HepG2 (cell line): ENCODE data around the gene MVP. TPM values are rescaled to one million over a fixed set of nuclear protein-coding genes. Genes with fewer than 3 reads are reported as not detected.
A peak's percentile ranks its signal among the peaks of the same experiment; 100 is the strongest.

Experiments
- ATRX ChIP-seq: sonication (generic); formaldehyde crosslinking; IDR thresholded peaks from 2 replicates; pipeline ENCODE4 v1.4.0; 2020; ENCODE audit warnings: missing genetic modification reagents, borderline replicate concordance
- CENPT ChIP-seq: sonication (generic); formaldehyde crosslinking; IDR thresholded peaks from 2 replicates; pipeline ENCODE4 v1.8.0; 2022; ENCODE audit warnings: low read depth, mild to moderate bottlenecking, moderate library complexity, missing genetic modification reagents
- CREB1 ChIP-seq, 2 experiments: fragments of 450-650 bp in 1 of 2; IDR thresholded peaks; 2 replicates each; pipeline ENCODE4 v1.6.1; 2016 to 2017; ENCODE audit warnings: control low read depth in 1 of 2, mild to moderate bottlenecking in 1 of 2, missing compliant biosample characterization in 1 of 2, missing genetic modification characterization in 1 of 2
- DMAP1 ChIP-seq: IDR thresholded peaks from 2 replicates; pipeline ENCODE4 v1.6.1; 2016
- FOXC1 ChIP-seq: sonication (generic); formaldehyde crosslinking; IDR thresholded peaks from 2 replicates; pipeline ENCODE4 v1.8.0; 2022; ENCODE audit warnings: mild to moderate bottlenecking, missing genetic modification reagents, borderline replicate concordance
- HDAC2 ChIP-seq: sonication (generic); formaldehyde crosslinking; IDR thresholded peaks from 2 replicates; pipeline ENCODE4 v1.4.0; 2020; ENCODE audit warnings: missing genetic modification reagents
- KLF15 ChIP-seq: sonication (generic); formaldehyde crosslinking; IDR thresholded peaks from 2 replicates; pipeline ENCODE4 v1.8.1; 2023; ENCODE audit warnings: borderline replicate concordance, mild to moderate bottlenecking, inconsistent platforms, missing genetic modification reagents, mixed read lengths
- MED1 ChIP-seq: sonication (generic); formaldehyde crosslinking; IDR thresholded peaks from 2 replicates; pipeline ENCODE4 v1.4.0; 2020; ENCODE audit warnings: missing genetic modification reagents
- NR1H2 ChIP-seq: sonication (generic); formaldehyde crosslinking; IDR thresholded peaks from 2 replicates; pipeline ENCODE4 v1.8.1; 2022; ENCODE audit warnings: low read depth, missing genetic modification reagents, borderline replicate concordance
- PAF1 ChIP-seq: IDR thresholded peaks from 2 replicates; pipeline ENCODE4 v1.6.1; 2016; ENCODE audit warnings: missing genetic modification reagents, missing compliant biosample characterization
- RBAK ChIP-seq: sonication (generic); formaldehyde crosslinking; IDR thresholded peaks from 2 replicates; pipeline ENCODE4 v1.5.1; 2020; ENCODE audit warnings: mild to moderate bottlenecking, missing genetic modification reagents
- TBX2 ChIP-seq: sonication (generic); formaldehyde crosslinking; IDR thresholded peaks from 2 replicates; pipeline ENCODE4 v1.5.0; 2020; ENCODE audit warnings: missing genetic modification reagents, mild to moderate bottlenecking, borderline replicate concordance
- ZMAT3 ChIP-seq: sonication (generic); formaldehyde crosslinking; conservative IDR thresholded peaks from 2 replicates; pipeline ENCODE4 v1.7.0; 2021; ENCODE audit warnings: missing genetic modification reagents
- ZNF20 ChIP-seq: sonication (generic); formaldehyde crosslinking; IDR thresholded peaks from 2 replicates; pipeline ENCODE4 v1.4.0; 2020; ENCODE audit warnings: mild to moderate bottlenecking, moderate library complexity, missing genetic modification reagents
- ZNF333 ChIP-seq: sonication (generic); formaldehyde crosslinking; IDR thresholded peaks from 2 replicates; pipeline ENCODE4 v1.4.0; 2020; ENCODE audit warnings: mild to moderate bottlenecking, missing genetic modification reagents, borderline replicate concordance
- ZNF772 ChIP-seq: sonication (generic); formaldehyde crosslinking; IDR thresholded peaks from 2 replicates; pipeline ENCODE4 v1.5.0; 2020; ENCODE audit warnings: mild to moderate bottlenecking, missing genetic modification reagents
- ZNF788 ChIP-seq: sonication (generic); formaldehyde crosslinking; IDR thresholded peaks from 2 replicates; pipeline ENCODE4 v1.5.0; 2020; ENCODE audit warnings: mild to moderate bottlenecking, missing genetic modification reagents, borderline replicate concordance
- polyA plus RNA-seq, 8 experiments: library from polyadenylated mRNA; depleted of rRNA in 3 of 8; stranded (reverse) in 7 of 8; unstranded in 1 of 8; fragments of >200 nt; fragmentation: Illumina TruSeq in 4 of 8; extraction: Trizol in 4 of 8; gene quantifications; 2 replicates each; pipeline versions ENCODE4 v1.2.1 to v1.2.3, GENCODE V29; 2011 to 2016; ENCODE audit warnings: low read depth in 4 of 8, missing spikeins in 1 of 8, mixed read lengths in 1 of 8; ENCODE audit not compliant: insufficient read depth in 1 of 8
- total RNA-seq, 5 experiments: library from RNA; depleted of rRNA; stranded (reverse); fragments of >200 nt; fragmentation: Illumina TruSeq; extraction: Trizol; gene quantifications; 2 replicates each; pipeline ENCODE4 v1.2.3, GENCODE V29; 2016; ENCODE audit warnings: low read depth in 1 of 5
- TF ChIP-seq, protein P1 (sequence below): sonication (generic); formaldehyde crosslinking; IDR thresholded peaks from 2 replicates; pipeline ENCODE4 v1.4.0; 2020; ENCODE audit warnings: low read depth, missing genetic modification reagents
- TF ChIP-seq, protein P2 (sequence below): sonication (generic); formaldehyde crosslinking; IDR thresholded peaks from 2 replicates; pipeline ENCODE4 v1.4.0; 2020; ENCODE audit warnings: missing genetic modification reagents

MVP gene
- total and polyA plus RNA-seq, 2 of the 13 experiments (the other 11 are each of a cell fraction or from before 2014, with no cell fraction given), result 22.9 to 43.5 TPM

GRCh38 chr16:29811170-29811895 lies 8.9 kb upstream of the MVP start (continued):
- TF ChIP-seq, protein P1, sequence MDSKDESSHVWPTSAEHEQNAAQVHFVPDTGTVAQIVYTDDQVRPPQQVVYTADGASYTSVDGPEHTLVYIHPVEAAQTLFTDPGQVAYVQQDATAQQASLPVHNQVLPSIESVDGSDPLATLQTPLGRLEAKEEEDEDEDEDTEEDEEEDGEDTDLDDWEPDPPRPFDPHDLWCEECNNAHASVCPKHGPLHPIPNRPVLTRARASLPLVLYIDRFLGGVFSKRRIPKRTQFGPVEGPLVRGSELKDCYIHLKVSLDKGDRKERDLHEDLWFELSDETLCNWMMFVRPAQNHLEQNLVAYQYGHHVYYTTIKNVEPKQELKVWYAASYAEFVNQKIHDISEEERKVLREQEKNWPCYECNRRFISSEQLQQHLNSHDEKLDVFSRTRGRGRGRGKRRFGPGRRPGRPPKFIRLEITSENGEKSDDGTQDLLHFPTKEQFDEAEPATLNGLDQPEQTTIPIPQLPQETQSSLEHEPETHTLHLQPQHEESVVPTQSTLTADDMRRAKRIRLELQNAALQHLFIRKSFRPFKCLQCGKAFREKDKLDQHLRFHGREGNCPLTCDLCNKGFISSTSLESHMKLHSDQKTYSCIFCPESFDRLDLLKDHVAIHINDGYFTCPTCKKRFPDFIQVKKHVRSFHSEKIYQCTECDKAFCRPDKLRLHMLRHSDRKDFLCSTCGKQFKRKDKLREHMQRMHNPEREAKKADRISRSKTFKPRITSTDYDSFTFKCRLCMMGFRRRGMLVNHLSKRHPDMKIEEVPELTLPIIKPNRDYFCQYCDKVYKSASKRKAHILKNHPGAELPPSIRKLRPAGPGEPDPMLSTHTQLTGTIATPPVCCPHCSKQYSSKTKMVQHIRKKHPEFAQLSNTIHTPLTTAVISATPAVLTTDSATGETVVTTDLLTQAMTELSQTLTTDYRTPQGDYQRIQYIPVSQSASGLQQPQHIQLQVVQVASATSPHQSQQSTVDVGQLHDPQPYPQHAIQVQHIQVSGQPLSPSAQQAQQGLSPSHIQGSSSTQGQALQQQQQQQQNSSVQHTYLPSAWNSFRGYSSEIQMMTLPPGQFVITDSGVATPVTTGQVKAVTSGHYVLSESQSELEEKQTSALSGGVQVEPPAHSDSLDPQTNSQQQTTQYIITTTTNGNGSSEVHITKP (CRISPR knock-in tag), result no peak
- peak; percentile 95; the same call in 1 of the 2 replicates for TF ChIP-seq CENPT (CRISPR knock-in tag)
- no peak; the same call in 1 of the 2 replicates for TF ChIP-seq ZMAT3 (CRISPR knock-in tag)
- no peak for TF ChIP-seq RBAK (CRISPR knock-in tag)
- TF ChIP-seq KLF15, result peak; percentile 30; the same call in 1 of the 2 replicates
- peak; percentile 75 for TF ChIP-seq HDAC2
- TF ChIP-seq NR1H2, result no peak
- TF ChIP-seq TBX2 (CRISPR knock-in tag), result peak; percentile 86
- no peak for TF ChIP-seq ZNF20 (CRISPR knock-in tag)
- TF ChIP-seq PAF1 (CRISPR knock-in tag), result peak; percentile 99
- TF ChIP-seq FOXC1 (CRISPR knock-in tag), result 0 out of 2 replicates have a peak, but pooled peaks have one; percentile 47
- no peak for TF ChIP-seq CREB1 (IDR thresholded peaks at IDR 0.05)
- TF ChIP-seq CREB1 (CRISPR knock-in tag; IDR thresholded peaks at IDR 0.05), result no peak
- 0 out of 2 replicates have a peak, but pooled peaks have one; percentile 85 for TF ChIP-seq ZNF788 (CRISPR knock-in tag)
- TF ChIP-seq ZNF772 (CRISPR knock-in tag), result no peak; the same call in 1 of the 2 replicates
- 0 out of 2 replicates have a peak, but pooled peaks have one; percentile 53 for TF ChIP-seq MED1 (CRISPR knock-in tag)
- TF ChIP-seq ATRX (CRISPR knock-in tag), result no peak
- TF ChIP-seq, protein P2, sequence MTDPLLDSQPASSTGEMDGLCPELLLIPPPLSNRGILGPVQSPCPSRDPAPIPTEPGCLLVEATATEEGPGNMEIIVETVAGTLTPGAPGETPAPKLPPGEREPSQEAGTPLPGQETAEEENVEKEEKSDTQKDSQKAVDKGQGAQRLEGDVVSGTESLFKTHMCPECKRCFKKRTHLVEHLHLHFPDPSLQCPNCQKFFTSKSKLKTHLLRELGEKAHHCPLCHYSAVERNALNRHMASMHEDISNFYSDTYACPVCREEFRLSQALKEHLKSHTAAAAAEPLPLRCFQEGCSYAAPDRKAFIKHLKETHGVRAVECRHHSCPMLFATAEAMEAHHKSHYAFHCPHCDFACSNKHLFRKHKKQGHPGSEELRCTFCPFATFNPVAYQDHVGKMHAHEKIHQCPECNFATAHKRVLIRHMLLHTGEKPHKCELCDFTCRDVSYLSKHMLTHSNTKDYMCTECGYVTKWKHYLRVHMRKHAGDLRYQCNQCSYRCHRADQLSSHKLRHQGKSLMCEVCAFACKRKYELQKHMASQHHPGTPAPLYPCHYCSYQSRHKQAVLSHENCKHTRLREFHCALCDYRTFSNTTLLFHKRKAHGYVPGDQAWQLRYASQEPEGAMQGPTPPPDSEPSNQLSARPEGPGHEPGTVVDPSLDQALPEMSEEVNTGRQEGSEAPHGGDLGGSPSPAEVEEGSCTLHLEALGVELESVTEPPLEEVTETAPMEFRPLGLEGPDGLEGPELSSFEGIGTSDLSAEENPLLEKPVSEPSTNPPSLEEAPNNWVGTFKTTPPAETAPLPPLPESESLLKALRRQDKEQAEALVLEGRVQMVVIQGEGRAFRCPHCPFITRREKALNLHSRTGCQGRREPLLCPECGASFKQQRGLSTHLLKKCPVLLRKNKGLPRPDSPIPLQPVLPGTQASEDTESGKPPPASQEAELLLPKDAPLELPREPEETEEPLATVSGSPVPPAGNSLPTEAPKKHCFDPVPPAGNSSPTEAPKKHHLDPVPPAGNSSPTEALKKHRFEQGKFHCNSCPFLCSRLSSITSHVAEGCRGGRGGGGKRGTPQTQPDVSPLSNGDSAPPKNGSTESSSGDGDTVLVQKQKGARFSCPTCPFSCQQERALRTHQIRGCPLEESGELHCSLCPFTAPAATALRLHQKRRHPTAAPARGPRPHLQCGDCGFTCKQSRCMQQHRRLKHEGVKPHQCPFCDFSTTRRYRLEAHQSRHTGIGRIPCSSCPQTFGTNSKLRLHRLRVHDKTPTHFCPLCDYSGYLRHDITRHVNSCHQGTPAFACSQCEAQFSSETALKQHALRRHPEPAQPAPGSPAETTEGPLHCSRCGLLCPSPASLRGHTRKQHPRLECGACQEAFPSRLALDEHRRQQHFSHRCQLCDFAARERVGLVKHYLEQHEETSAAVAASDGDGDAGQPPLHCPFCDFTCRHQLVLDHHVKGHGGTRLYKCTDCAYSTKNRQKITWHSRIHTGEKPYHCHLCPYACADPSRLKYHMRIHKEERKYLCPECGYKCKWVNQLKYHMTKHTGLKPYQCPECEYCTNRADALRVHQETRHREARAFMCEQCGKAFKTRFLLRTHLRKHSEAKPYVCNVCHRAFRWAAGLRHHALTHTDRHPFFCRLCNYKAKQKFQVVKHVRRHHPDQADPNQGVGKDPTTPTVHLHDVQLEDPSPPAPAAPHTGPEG (CRISPR knock-in tag), result peak; percentile 52; the same call in 1 of the 2 replicates
- TF ChIP-seq DMAP1 (CRISPR knock-in tag), result no peak; the same call in 1 of the 2 replicates
- TF ChIP-seq ZNF333 (CRISPR knock-in tag), result no peak
